Vagina (tissue), 2 donors: ENCODE results near the gene UHRF2.

Experiments used
- CTCF ChIP-seq, 3 experiments: fragments of 450-650 bp in 2 of 3; fragments of 200-600 bp in 1 of 3; sonication (generic) in 1 of 3; IDR thresholded peaks; one replicate each; pipeline ENCODE4 v1.5.1; 2017 to 2019; ENCODE audit warnings: antibody characterized with exemption in 3 of 3, mild to moderate bottlenecking in 2 of 3, moderate library complexity in 2 of 3
- POLR2AphosphoS5 ChIP-seq, 2 donors: sonication (generic); formaldehyde crosslinking; IDR thresholded peaks; one replicate each; pipeline ENCODE4 v1.9.0; 2017; ENCODE audit warnings: antibody characterized with exemption in 2 of 2, mild to moderate bottlenecking in 2 of 2, low read depth in 1 of 2; ENCODE audit not compliant: insufficient read depth in 1 of 2

- no peak for TF ChIP-seq POLR2AphosphoS5 (IDR thresholded peaks at IDR 0.05; ENCODE audit: insufficient read depth in 1 of 2, low read depth in 1 of 2)
- TF ChIP-seq CTCF (IDR thresholded peaks at IDR 0.05): no peak
Observed at GRCh38 chr9:6543204-6543603, 130.2 kb downstream of the UHRF2 start.
